ENCODE measurements around the gene RFFL. TPM values are rescaled to one million over a fixed set of nuclear protein-coding genes. Genes with fewer than 3 reads are reported as not detected.
A peak's percentile ranks its signal among the peaks of the same experiment; 100 is the strongest.

RFFL gene
- total RNA-seq, 1 donor from 2014 or later, result 9.5 TPM

GRCh38 chr17:34980353-34980680 lies 83.2 kb downstream of the RFFL start, which contains the start of gene LIG3:
Gene LIG3, plus strand, starts transcription at chr17:34980512. Its CDS starts 2,494 bp downstream, at chr17:34983006.
- no peak for TF ChIP-seq EZH2 (IDR thresholded peaks at IDR 0.05; ENCODE audit: insufficient read depth, low read length)
- TF ChIP-seq, protein P1, sequence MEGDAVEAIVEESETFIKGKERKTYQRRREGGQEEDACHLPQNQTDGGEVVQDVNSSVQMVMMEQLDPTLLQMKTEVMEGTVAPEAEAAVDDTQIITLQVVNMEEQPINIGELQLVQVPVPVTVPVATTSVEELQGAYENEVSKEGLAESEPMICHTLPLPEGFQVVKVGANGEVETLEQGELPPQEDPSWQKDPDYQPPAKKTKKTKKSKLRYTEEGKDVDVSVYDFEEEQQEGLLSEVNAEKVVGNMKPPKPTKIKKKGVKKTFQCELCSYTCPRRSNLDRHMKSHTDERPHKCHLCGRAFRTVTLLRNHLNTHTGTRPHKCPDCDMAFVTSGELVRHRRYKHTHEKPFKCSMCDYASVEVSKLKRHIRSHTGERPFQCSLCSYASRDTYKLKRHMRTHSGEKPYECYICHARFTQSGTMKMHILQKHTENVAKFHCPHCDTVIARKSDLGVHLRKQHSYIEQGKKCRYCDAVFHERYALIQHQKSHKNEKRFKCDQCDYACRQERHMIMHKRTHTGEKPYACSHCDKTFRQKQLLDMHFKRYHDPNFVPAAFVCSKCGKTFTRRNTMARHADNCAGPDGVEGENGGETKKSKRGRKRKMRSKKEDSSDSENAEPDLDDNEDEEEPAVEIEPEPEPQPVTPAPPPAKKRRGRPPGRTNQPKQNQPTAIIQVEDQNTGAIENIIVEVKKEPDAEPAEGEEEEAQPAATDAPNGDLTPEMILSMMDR (IDR thresholded peaks at IDR 0.05; ENCODE audit: insufficient read depth, low read depth, low read length), result no peak
- Histone ChIP-seq H3K27ac (ENCODE audit: low read depth, low read length) (peak within 1 kb of the TSS; percentile 99), H3K4me3 (ENCODE audit: insufficient read depth, low read depth, low read length) (peak within 1 kb of the TSS; percentile 84), H3K36me3 (ENCODE audit: insufficient read depth, low read length) (no peaks in the 10 kb centered on the region), H3K4me1 (ENCODE audit: insufficient read depth, low read length) (peaks cover 14% of the 10 kb centered on the region), H2AFZ (ENCODE audit: low read depth, low read length) (peak within 1 kb of the TSS; percentile 72), H3K4me2 (ENCODE audit: low read length) (peak within 1 kb of the TSS; percentile 89), H4K20me1 (ENCODE audit: insufficient read depth, low read length) (no peaks in the 10 kb centered on the region), H3K9me3 (ENCODE audit: insufficient read depth, low read depth, low read length) (no peaks in the 10 kb centered on the region), H3K79me2 (ENCODE audit: insufficient read depth, low read length) (peaks cover 42% of the 10 kb centered on the region), H3K9ac (ENCODE audit: low read length) (peak within 1 kb of the TSS; percentile 100), H3K27me3 (ENCODE audit: insufficient read depth, low read length) (no peaks in the 10 kb centered on the region)
- Mint-ChIP-seq H3K9me3 (ENCODE audit: unreplicated experiment) (no peaks in the 10 kb centered on the region), H3K36me3 (ENCODE audit: low read depth, unreplicated experiment) (peaks cover under 1% of the 10 kb centered on the region), H3K27me3 (ENCODE audit: low read depth, unreplicated experiment) (no peaks in the 10 kb centered on the region), H3K27ac (ENCODE audit: unreplicated experiment) (peak within 1 kb of the TSS; percentile 98), H3K4me1 (ENCODE audit: low read depth, unreplicated experiment) (peaks cover 13% of the 10 kb centered on the region), H3K4me3 (ENCODE audit: unreplicated experiment) (peak within 1 kb of the TSS; percentile 96)
- DNase-seq (ENCODE audit: low read depth), result peak; percentile 84
- no peak for FAIRE-seq

DNA sequence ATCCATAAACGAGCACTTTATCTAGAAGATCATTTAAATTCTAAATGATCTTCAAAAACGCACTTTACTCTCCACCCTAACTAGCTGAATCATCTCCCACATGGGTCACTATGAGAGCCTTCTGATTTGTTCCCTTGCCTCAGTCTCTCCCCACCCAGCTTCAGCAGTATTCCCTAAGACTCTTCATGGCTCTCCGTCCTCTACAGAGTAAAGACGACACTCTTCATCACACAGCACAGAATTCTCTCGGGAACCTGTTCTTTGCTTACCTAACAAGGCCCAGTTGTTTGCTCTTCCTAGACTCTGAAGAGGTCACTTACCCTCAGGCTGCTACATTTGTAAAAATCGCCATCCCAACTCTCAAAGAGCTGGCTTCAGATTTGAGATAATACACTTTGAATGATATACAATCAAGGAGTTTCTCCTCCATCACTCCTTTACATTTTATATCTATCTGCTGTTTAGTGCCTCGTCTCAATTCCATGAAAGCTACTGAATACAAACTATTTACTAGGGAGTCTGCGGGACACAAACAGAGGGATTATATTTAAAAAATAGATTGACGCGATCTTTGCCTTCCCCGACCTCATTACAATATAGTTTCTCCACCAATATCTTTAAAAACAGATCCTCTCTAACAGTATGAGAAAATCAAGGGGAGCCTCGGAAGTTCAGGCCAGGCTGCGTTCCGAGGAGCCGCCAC lies 83.7 kb downstream of the RFFL start:
- peak overlapping the region; percentile 98 for H3K27ac Mint-ChIP-seq (ENCODE audit: unreplicated experiment)
- FAIRE-seq, result no peak

More for the DNA sequence above, 83.7 kb downstream of the RFFL start:
- peak overlapping the region; percentile 93 for H3K4me3 Mint-ChIP-seq (ENCODE audit: unreplicated experiment)
- peak; percentile 29 for DNase-seq (ENCODE audit: low read depth)
- H3K36me3 Mint-ChIP-seq (ENCODE audit: low read depth, unreplicated experiment), result no peaks in the 10 kb centered on the region
- Histone ChIP-seq H3K4me2 (ENCODE audit: low read length) (peak overlapping the region; percentile 89), H3K9ac (ENCODE audit: low read length) (peak overlapping the region; percentile 100), H3K4me1 (ENCODE audit: insufficient read depth, low read length) (peaks cover 14% of the 10 kb centered on the region), H3K36me3 (ENCODE audit: insufficient read depth, low read length) (no peaks in the 10 kb centered on the region), H4K20me1 (ENCODE audit: insufficient read depth, low read length) (no peaks in the 10 kb centered on the region), H3K4me3 (ENCODE audit: insufficient read depth, low read depth, low read length) (peak overlapping the region; percentile 84), H3K9me3 (ENCODE audit: insufficient read depth, low read depth, low read length) (no peaks in the 10 kb centered on the region), H3K27me3 (ENCODE audit: insufficient read depth, low read length) (no peaks in the 10 kb centered on the region), H2AFZ (ENCODE audit: low read depth, low read length) (peak overlapping the region; percentile 69), H3K27ac (ENCODE audit: low read depth, low read length) (peak overlapping the region; percentile 99), H3K79me2 (ENCODE audit: insufficient read depth, low read length) (peaks cover 37% of the 10 kb centered on the region)
- no peaks in the 10 kb centered on the region for H3K27me3 Mint-ChIP-seq (ENCODE audit: low read depth, unreplicated experiment)
- H3K9me3 Mint-ChIP-seq (ENCODE audit: unreplicated experiment), result no peaks in the 10 kb centered on the region
- TF ChIP-seq, protein P1 (IDR thresholded peaks at IDR 0.05; ENCODE audit: insufficient read depth, low read depth, low read length), result no peak
- no peak for TF ChIP-seq EZH2 (IDR thresholded peaks at IDR 0.05; ENCODE audit: insufficient read depth, low read length)
- peaks cover 17% of the 10 kb centered on the region for H3K4me1 Mint-ChIP-seq (ENCODE audit: low read depth, unreplicated experiment)

Measured in astrocyte (in vitro differentiated cells and primary cell).